Calu3 (cell line): ENCODE measurements around the gene GRAMD1C. TPM values are rescaled to one million over a fixed set of nuclear protein-coding genes. Genes with fewer than 3 reads are reported as not detected.

ENCODE experiments used
- BruUV-seq: library from RNA; stranded (reverse); fragments of 400-500 nt; replicated peaks from 2 replicates; lab custom pipeline; 2021; lab: Mats Ljungman, UMichigan
- CTCF ChIA-PET: fragments of 300-600 bp; sonication (Branson Sonifier 250); formaldehyde crosslinking; loops from one replicate; lab custom pipeline; 2022; ENCODE audit warnings: antibody characterized with exemption; lab: Charles Lee
- DNase-seq: peaks from one replicate; pipeline ENCODE4 v3.0.0; 2022
- H3K27ac Mint-ChIP-seq: one replicate; pipeline ENCODE4 v1.8.0; 2022; ENCODE audit warnings: mixed read lengths; ENCODE audit not compliant: unreplicated experiment
- H3K27me3 Mint-ChIP-seq: one replicate; pipeline ENCODE4 v1.8.0; 2022; ENCODE audit warnings: mixed read lengths; ENCODE audit not compliant: unreplicated experiment
- H3K36me3 Mint-ChIP-seq: one replicate; pipeline ENCODE4 v1.8.0; 2022; ENCODE audit warnings: mild to moderate bottlenecking, moderate library complexity, mixed read lengths; ENCODE audit not compliant: insufficient read depth, unreplicated experiment
- H3K4me1 Mint-ChIP-seq: one replicate; pipeline ENCODE4 v1.8.0; 2022; ENCODE audit warnings: mild to moderate bottlenecking, low read depth, mixed read lengths; ENCODE audit not compliant: unreplicated experiment
- H3K4me3 Mint-ChIP-seq: one replicate; pipeline ENCODE4 v1.8.0; 2022; ENCODE audit warnings: mild to moderate bottlenecking, low read depth, moderate library complexity, mixed read lengths; ENCODE audit not compliant: unreplicated experiment
- H3K9me3 Mint-ChIP-seq: one replicate; pipeline ENCODE4 v1.8.0; 2022; ENCODE audit warnings: low read depth, mixed read lengths; ENCODE audit not compliant: unreplicated experiment
- intact Hi-C: fragments of 100-400 bp; cut with micrococcal nuclease; formaldehyde crosslinking; loops from one replicate; pipeline ENCODE4 v1.10.0; 2022; ENCODE audit not compliant: unreplicated experiment
- total RNA-seq: library from RNA; stranded (reverse); gene quantifications from 2 replicates; pipeline ENCODE4 v1.2.3, GENCODE V29; 2022
- TF ChIP-seq, protein P1 (sequence below): fragments of 200-600 bp; IDR thresholded peaks from one replicate; pipeline ENCODE4 v1.8.0; 2022; ENCODE audit warnings: antibody characterized with exemption; ENCODE audit not compliant: unreplicated experiment

GRAMD1C gene
- total RNA-seq, 1 experiment from 2014 or later: 6.3 TPM

DNA sequence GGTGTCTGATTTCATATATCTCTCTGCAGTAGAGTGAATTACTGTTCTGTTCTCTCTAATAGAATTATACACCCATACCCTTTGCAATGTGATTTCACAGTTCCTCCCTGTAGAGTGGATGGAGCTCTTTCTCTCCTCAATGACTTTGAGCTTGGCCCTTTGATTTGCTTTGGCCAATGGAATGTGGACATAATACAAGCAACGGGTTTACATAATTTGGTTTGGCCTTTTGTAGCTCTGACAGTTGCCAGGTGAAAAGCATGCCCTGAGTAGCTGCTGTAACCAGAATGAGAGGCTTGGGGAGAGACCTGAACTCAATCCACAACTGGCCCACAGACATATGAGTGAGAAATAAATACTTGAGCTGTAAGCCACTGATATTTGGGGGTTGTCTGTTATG is 141.3 kb downstream of the GRAMD1C start:
- BruUV-seq: no TSS peak
- TF ChIP-seq, protein P1, sequence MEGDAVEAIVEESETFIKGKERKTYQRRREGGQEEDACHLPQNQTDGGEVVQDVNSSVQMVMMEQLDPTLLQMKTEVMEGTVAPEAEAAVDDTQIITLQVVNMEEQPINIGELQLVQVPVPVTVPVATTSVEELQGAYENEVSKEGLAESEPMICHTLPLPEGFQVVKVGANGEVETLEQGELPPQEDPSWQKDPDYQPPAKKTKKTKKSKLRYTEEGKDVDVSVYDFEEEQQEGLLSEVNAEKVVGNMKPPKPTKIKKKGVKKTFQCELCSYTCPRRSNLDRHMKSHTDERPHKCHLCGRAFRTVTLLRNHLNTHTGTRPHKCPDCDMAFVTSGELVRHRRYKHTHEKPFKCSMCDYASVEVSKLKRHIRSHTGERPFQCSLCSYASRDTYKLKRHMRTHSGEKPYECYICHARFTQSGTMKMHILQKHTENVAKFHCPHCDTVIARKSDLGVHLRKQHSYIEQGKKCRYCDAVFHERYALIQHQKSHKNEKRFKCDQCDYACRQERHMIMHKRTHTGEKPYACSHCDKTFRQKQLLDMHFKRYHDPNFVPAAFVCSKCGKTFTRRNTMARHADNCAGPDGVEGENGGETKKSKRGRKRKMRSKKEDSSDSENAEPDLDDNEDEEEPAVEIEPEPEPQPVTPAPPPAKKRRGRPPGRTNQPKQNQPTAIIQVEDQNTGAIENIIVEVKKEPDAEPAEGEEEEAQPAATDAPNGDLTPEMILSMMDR: no peak
- no peaks in the 10 kb centered on the region for H3K9me3 Mint-ChIP-seq
- no peak overlapping the region for H3K4me3 Mint-ChIP-seq
- H3K4me1 Mint-ChIP-seq: no peaks in the 10 kb centered on the region
- CTCF ChIA-PET: no interaction called here
- H3K27ac Mint-ChIP-seq: no peak overlapping the region
- intact Hi-C loops: no loop called here
- DNase-seq: no peak
- no peaks in the 10 kb centered on the region for H3K27me3 Mint-ChIP-seq
- H3K36me3 Mint-ChIP-seq: no peaks in the 10 kb centered on the region

DNA sequence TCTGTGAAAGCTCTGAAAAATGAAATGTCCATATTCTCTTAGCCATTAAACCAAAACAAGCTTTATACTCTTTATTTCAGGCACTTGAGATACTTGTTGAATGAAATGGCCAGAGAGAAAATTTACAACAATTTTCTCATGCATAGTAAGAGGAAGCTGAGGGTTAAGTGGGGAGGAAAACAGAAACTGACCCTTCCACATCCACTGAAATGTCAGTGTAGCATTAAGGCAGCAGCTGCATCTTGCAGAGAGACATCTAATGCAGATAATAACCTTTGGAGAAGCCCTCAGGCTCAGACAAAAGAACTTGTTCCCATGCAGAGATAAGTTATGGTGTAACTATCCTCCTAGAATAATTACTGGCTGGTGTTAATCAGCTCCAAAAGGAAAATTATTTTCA is 143.2 kb downstream of the GRAMD1C start:
- Mint-ChIP-seq H3K36me3 (no peaks in the 10 kb centered on the region), H3K9me3 (peaks cover 6% of the 10 kb centered on the region), H3K27ac (no peak overlapping the region), H3K27me3 (no peaks in the 10 kb centered on the region), H3K4me1 (no peaks in the 10 kb centered on the region), H3K4me3 (no peak overlapping the region)
- BruUV-seq: no TSS peak
- TF ChIP-seq, protein P1: no peak
- intact Hi-C loops: no loop called here
- CTCF ChIA-PET: no interaction called here
- DNase-seq: no peak

DNA sequence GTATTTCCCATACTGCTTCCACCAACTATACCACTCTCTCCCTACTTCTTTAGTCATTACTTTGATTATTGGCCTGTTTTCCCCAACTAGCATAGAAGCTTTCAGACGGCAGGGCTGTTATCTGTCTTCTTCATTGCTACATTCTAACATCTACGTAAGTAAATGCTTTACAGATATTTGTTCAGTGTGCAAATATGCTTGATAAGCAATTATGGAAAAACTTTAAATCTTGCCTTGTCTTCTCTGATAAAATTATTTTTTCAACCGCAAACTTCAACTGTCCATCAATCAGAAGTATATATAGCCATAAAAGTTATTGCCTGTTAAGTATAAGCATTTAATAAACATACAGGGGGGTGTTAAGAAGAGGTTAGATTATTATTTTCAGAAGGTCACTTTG is 145.0 kb downstream of the GRAMD1C start:
- H3K4me1 Mint-ChIP-seq: no peaks in the 10 kb centered on the region
- H3K27ac Mint-ChIP-seq: no peak overlapping the region
- BruUV-seq: no TSS peak
- TF ChIP-seq, protein P1: no peak
- H3K27me3 Mint-ChIP-seq: no peaks in the 10 kb centered on the region
- H3K4me3 Mint-ChIP-seq: no peak overlapping the region
- CTCF ChIA-PET: no interaction called here
- peaks cover 6% of the 10 kb centered on the region for H3K9me3 Mint-ChIP-seq
- no peak for DNase-seq
- intact Hi-C loops: no loop called here
- H3K36me3 Mint-ChIP-seq: no peaks in the 10 kb centered on the region

DNA sequence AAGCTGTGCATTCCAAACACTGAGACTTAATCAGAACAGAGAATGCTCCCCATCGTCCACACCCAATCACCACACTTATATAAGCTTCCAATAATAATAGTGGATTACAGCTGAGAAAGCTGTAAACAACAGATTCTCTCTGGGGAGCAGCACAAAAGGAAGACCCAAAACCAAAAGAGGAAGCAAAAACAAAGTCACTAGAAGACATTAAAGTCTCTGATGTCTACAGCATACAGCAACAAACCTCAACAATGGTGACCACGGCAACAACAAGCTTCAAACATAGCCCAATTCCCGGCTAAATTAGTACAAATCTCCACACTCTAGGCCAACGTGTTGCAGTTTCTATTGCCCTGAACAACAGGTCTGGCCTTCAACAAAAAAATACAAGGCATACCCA is 147.0 kb downstream of the GRAMD1C start:
- no peak for DNase-seq
- Mint-ChIP-seq H3K27ac (no peak overlapping the region), H3K36me3 (no peaks in the 10 kb centered on the region), H3K27me3 (no peaks in the 10 kb centered on the region), H3K9me3 (peaks cover 6% of the 10 kb centered on the region), H3K4me1 (no peaks in the 10 kb centered on the region), H3K4me3 (no peak overlapping the region)
- CTCF ChIA-PET: no interaction called here
- intact Hi-C loops: no loop called here
- TF ChIP-seq, protein P1: no peak
- BruUV-seq: no TSS peak

Other genes with a start within 250 kb of the GRAMD1C start
- 10.2 and 10.7 TPM in 2 replicates for gene USF3, start 142.1 kb upstream of the GRAMD1C start, total RNA-seq
- 155 and 156 TPM in 2 replicates for gene NAA50, start 92.5 kb upstream of the GRAMD1C start, total RNA-seq
- 56.6 and 65.2 TPM in 2 replicates for gene ATP6V1A, start 91.8 kb upstream of the GRAMD1C start, total RNA-seq
- gene ZDHHC23, start 109.2 kb downstream of the GRAMD1C start, total RNA-seq: 17.8 and 22.0 TPM in 2 replicates
- gene CCDC191, start 217.7 kb downstream of the GRAMD1C start, total RNA-seq: 5.9 and 6.5 TPM in 2 replicates
- 44.3 and 45.7 TPM in 2 replicates for gene QTRT2, start 217.9 kb downstream of the GRAMD1C start, total RNA-seq